HCT116 (cell line): ENCODE results near the gene RNF180. TPM values are rescaled to one million over a fixed set of nuclear protein-coding genes. Genes with fewer than 3 reads are reported as not detected.

ENCODE experiments used
- ATAC-seq: fragments of 200-7000 bp; cut with Tn5 transposase; 2 replicates; pipeline ENCODE4 v1.9.1; 2020; ENCODE audit warnings: mild to moderate bottlenecking, moderate library complexity
- BruUV-seq: library from RNA; stranded (reverse); fragments of 400-500 nt; replicated peaks from 2 replicates; lab custom pipeline; 2021; lab: Mats Ljungman, UMichigan
- CTCF ChIA-PET: fragments of 300-600 bp; sonication (Branson Sonifier 250); formaldehyde crosslinking; loops from one replicate; lab custom pipeline; 2021; ENCODE audit warnings: antibody characterized with exemption; lab: Charles Lee
- POLR2A ChIA-PET: fragments of 300-600, 350-600 bp; sonication (Branson Sonifier 250); formaldehyde crosslinking; loops from one replicate; lab custom pipeline; 2021; ENCODE audit warnings: antibody characterized with exemption; lab: Charles Lee
- RAD21 ChIA-PET, 2 experiments: fragments of 300-600 bp; sonication (Branson Sonifier 250); formaldehyde crosslinking; loops; one replicate each; lab custom pipeline; 2023; ENCODE audit warnings: low total read pairs in 2 of 2; ENCODE audit not compliant: uncharacterized antibody in 2 of 2, unreplicated experiment in 2 of 2, low non-redundant PET in 1 of 2; lab: Charles Lee
- DNase-seq: peaks from one replicate; pipeline ENCODE4 v3.0.0-alpha.2; 2010; ENCODE audit warnings: low read depth, low spot score
- H2AFZ ChIP-seq: fragments of 200-600 bp; shearing (Covaris generic), sonication (generic); 2 replicates; pipeline ENCODE4 v1.6.1; 2017; ENCODE audit warnings: low read depth, mixed run types, mixed read lengths, antibody characterized with exemption, low read length; ENCODE audit not compliant: poor library complexity, severe bottlenecking
- H3K27ac ChIP-seq: 2 replicates; pipeline ENCODE4 v1.5.1; 2012; ENCODE audit warnings: low read depth, low read length
- H3K27me3 ChIP-seq: fragments of 200-600 bp; sonication (generic); 2 replicates; pipeline ENCODE4 v1.6.1; 2016; ENCODE audit warnings: mixed run types, low read length, mixed read lengths; ENCODE audit not compliant: insufficient read depth
- H3K36me3 ChIP-seq, 2 experiments: fragments of 200-500 bp in 1 of 2; fragments of 200-600 bp in 1 of 2; sonication (Bioruptor generic) in 1 of 2; sonication (generic) in 1 of 2; 2 replicates each; pipeline versions ENCODE4 v1.5.1 to v1.6.1; 2014 to 2016; ENCODE audit warnings: low read length in 2 of 2, inconsistent platforms in 1 of 2, mixed read lengths in 1 of 2, mixed run types in 1 of 2; ENCODE audit not compliant: insufficient read depth in 2 of 2, control insufficient read depth in 1 of 2
- H3K4me1 ChIP-seq, 2 experiments: fragments of 200-600 bp in 1 of 2; sonication (generic) in 1 of 2; 2 replicates each; pipeline versions ENCODE4 v1.5.1 to v1.6.1; 2012 to 2017; ENCODE audit warnings: low read length in 2 of 2, inconsistent platforms in 1 of 2, mild to moderate bottlenecking in 1 of 2, mixed read lengths in 1 of 2, mixed run types in 1 of 2, moderate library complexity in 1 of 2; ENCODE audit not compliant: insufficient read depth in 2 of 2, control insufficient read depth in 1 of 2
- H3K4me2 ChIP-seq: fragments of 200-600 bp; sonication (generic); 2 replicates; pipeline ENCODE4 v1.6.1; 2017; ENCODE audit warnings: mixed run types, low read length, mixed read lengths
- H3K4me3 ChIP-seq, 2 experiments: fragments of 200-600 bp in 1 of 2; sonication (generic) in 1 of 2; replicated peaks in 1 of 2; 2 replicates each; pipeline ENCODE4 v1.5.1; 2011 to 2016; ENCODE audit warnings: low read length in 2 of 2, control low read depth in 1 of 2, low read depth in 1 of 2, mild to moderate bottlenecking in 1 of 2, mixed read lengths in 1 of 2, mixed run types in 1 of 2
- H3K79me2 ChIP-seq: fragments of 200-600 bp; sonication (generic); 2 replicates; pipeline ENCODE4 v1.6.1; 2017; ENCODE audit warnings: mild to moderate bottlenecking, mixed run types, low read length, moderate library complexity, mixed read lengths; ENCODE audit not compliant: insufficient read depth
- H3K9ac ChIP-seq: fragments of 200-600 bp; sonication (generic); 2 replicates; pipeline ENCODE4 v1.6.1; 2016; ENCODE audit warnings: low read length, mixed read lengths
- H3K9me2 ChIP-seq: fragments of 200-600 bp; sonication (generic), shearing (Covaris generic); 2 replicates; pipeline ENCODE4 v1.6.1; 2017; ENCODE audit warnings: mixed run types, mild to moderate bottlenecking, moderate library complexity; ENCODE audit not compliant: insufficient read depth
- H3K9me3 ChIP-seq, 2 experiments: fragments of 200-500 bp in 1 of 2; fragments of 200-600 bp in 1 of 2; sonication (Bioruptor generic) in 1 of 2; sonication (generic) in 1 of 2; 2 replicates each; pipeline ENCODE4 v1.6.1; 2014 to 2017; ENCODE audit warnings: low read length in 2 of 2, mixed read lengths in 2 of 2, inconsistent platforms in 1 of 2, low read depth in 1 of 2, mild to moderate bottlenecking in 1 of 2, mixed run types in 1 of 2, moderate library complexity in 1 of 2; ENCODE audit not compliant: control insufficient read depth in 1 of 2, insufficient read depth in 1 of 2
- H4K20me1 ChIP-seq: fragments of 200-600 bp; sonication (generic), shearing (Covaris generic); 2 replicates; pipeline ENCODE4 v1.6.1; 2017; ENCODE audit warnings: mixed run types, mild to moderate bottlenecking, moderate library complexity; ENCODE audit not compliant: insufficient read depth
- CBX3 ChIP-seq: IDR thresholded peaks from 2 replicates; pipeline ENCODE4 v1.6.1; 2012; ENCODE audit warnings: low read depth
- CEBPB ChIP-seq: IDR thresholded peaks from 2 replicates; pipeline ENCODE4 v1.6.1; 2012; ENCODE audit warnings: low read depth
- EGR1 ChIP-seq: IDR thresholded peaks from 2 replicates; pipeline ENCODE4 v1.6.1; 2012; ENCODE audit warnings: low read depth
- ELF1 ChIP-seq: IDR thresholded peaks from 2 replicates; pipeline ENCODE4 v1.6.1; 2012; ENCODE audit warnings: low read depth, borderline replicate concordance
- EZH2 ChIP-seq: fragments of 200-600 bp; sonication (generic); IDR thresholded peaks from 2 replicates; pipeline ENCODE4 v1.6.1; 2017; ENCODE audit warnings: antibody characterized with exemption, mixed run types
- FOSL1 ChIP-seq: IDR thresholded peaks from 2 replicates; pipeline ENCODE4 v1.6.1; 2012; ENCODE audit warnings: low read depth
- JUND ChIP-seq: IDR thresholded peaks from 2 replicates; pipeline ENCODE4 v1.6.1; 2012
- MAX ChIP-seq: IDR thresholded peaks from 2 replicates; pipeline ENCODE4 v1.6.1; 2012
- POLR2A ChIP-seq: IDR thresholded peaks from 2 replicates; pipeline ENCODE4 v1.7.0; 2011; ENCODE audit warnings: borderline replicate concordance; ENCODE audit not compliant: insufficient read depth, insufficient read length; ENCODE audit errors: extremely low read depth
- RAD21 ChIP-seq: IDR thresholded peaks from 2 replicates; pipeline ENCODE4 v1.6.1; 2012; ENCODE audit warnings: low read depth, mild to moderate bottlenecking
- SIN3A ChIP-seq: IDR thresholded peaks from 2 replicates; pipeline ENCODE4 v1.6.1; 2012; ENCODE audit warnings: low read depth
- SRF ChIP-seq: IDR thresholded peaks from 2 replicates; pipeline ENCODE4 v1.6.1; 2012; ENCODE audit warnings: low read depth
- TCF7L2 ChIP-seq: IDR thresholded peaks from 2 replicates; pipeline ENCODE4 v1.7.0; 2011; ENCODE audit warnings: borderline replicate concordance, inconsistent platforms; ENCODE audit not compliant: insufficient read depth, insufficient read length; ENCODE audit errors: extremely low read depth
- YY1 ChIP-seq: IDR thresholded peaks from 2 replicates; pipeline ENCODE4 v1.6.1; 2011; ENCODE audit warnings: low read length, low read depth, moderate library complexity, mild to moderate bottlenecking; ENCODE audit not compliant: insufficient replicate concordance; ENCODE audit errors: extremely low read depth
- ZFX ChIP-seq: fragments of 450-650 bp; IDR thresholded peaks from 2 replicates; pipeline ENCODE4 v1.6.1; 2017
- intact Hi-C: fragments of 100-400 bp; cut with micrococcal nuclease; formaldehyde crosslinking; loops from 2 replicates; pipeline ENCODE4 v1.10.0; 2022
- total RNA-seq: library from RNA; stranded (reverse); gene quantifications from one replicate; pipeline ENCODE4 v1.2.1, GENCODE V29; 2021; ENCODE audit not compliant: unreplicated experiment
- TF ChIP-seq, protein P1 (sequence below), 3 experiments: fragments of 200-600 bp in 1 of 3; sonication (generic) in 1 of 3; IDR thresholded peaks in 2 of 3; conservative IDR thresholded peaks in 1 of 3; 2 replicates each; pipeline ENCODE4 v1.5.1; 2012 to 2017; ENCODE audit warnings: low read depth in 2 of 3, low read length in 2 of 3, antibody characterized with exemption in 1 of 3, borderline replicate concordance in 1 of 3, control low read depth in 1 of 3, mild to moderate bottlenecking in 1 of 3, mixed read lengths in 1 of 3, mixed run types in 1 of 3, moderate library complexity in 1 of 3; ENCODE audit not compliant: insufficient read depth in 1 of 3
- TF ChIP-seq, protein P2 (sequence below): IDR thresholded peaks from 2 replicates; pipeline ENCODE4 v1.6.1; 2012; ENCODE audit warnings: low read depth
- TF ChIP-seq, protein P3 (sequence below): IDR thresholded peaks from 2 replicates; pipeline ENCODE4 v1.6.1; 2012

The RNF180 gene
- total RNA-seq, 1 experiment from 2014 or later: not detected

GRCh38 chr5:64161420-64161819 is 4.2 kb upstream of the RNF180 start:
- Histone ChIP-seq H3K4me2 (no peak overlapping the region), H3K9me2 (no peaks in the 10 kb centered on the region), H3K27me3 (no peaks in the 10 kb centered on the region), H3K27ac (no peak overlapping the region), H2AFZ (no peak overlapping the region), H3K4me1 (no peaks in the 10 kb centered on the region), H3K79me2 (no peaks in the 10 kb centered on the region), H3K9ac (no peak overlapping the region), H4K20me1 (no peaks in the 10 kb centered on the region), H3K36me3 (no peaks in the 10 kb centered on the region), H3K4me3 (no peak overlapping the region), H3K9me3 (peaks cover 0 to 5% of the 10 kb centered on the region in 2 experiments; a peak in 1 of 4 replicates)
- TF ChIP-seq MAX: no peak
- no peak for TF ChIP-seq CEBPB
- no peak for TF ChIP-seq SIN3A
- ChIA-PET POLR2A (no interaction called here), RAD21 (no interaction called here), CTCF (no interaction called here)
- BruUV-seq: no TSS peak
- intact Hi-C loops: no loop called here
- no peak for DNase-seq
- ATAC-seq: no peak

DNA sequence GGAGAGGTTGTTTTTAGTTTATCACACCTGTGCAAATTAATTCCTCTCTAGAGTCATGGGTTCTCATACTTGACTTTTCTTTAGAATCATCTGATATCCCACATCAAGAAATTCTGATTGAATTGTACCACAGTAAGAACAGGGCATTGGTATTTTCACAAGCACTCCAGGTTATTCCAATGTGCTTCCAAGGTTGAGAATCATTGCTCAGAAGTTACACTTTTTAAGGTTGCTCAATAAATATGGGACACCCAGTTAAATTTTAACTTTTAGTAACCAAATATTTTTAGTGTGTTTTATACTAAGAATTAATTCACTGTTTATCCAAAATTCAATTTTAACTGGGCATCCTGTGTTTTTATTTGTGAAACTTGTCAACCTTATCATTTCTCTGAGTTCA is 2.5 kb upstream of the RNF180 start:
- no peaks in the 10 kb centered on the region for H3K36me3 ChIP-seq
- H3K4me1 ChIP-seq: no peaks in the 10 kb centered on the region
- no peak overlapping the region for H3K9ac ChIP-seq
- no peak overlapping the region for H3K27ac ChIP-seq
- H3K4me2 ChIP-seq: no peak overlapping the region
- H2AFZ ChIP-seq: no peak overlapping the region
- H3K4me3 ChIP-seq: no peak overlapping the region
- POLR2A ChIA-PET: no interaction called here
- H3K79me2 ChIP-seq: no peaks in the 10 kb centered on the region
- ATAC-seq: no peak
- no peaks in the 10 kb centered on the region for H3K27me3 ChIP-seq
- CTCF ChIA-PET: no interaction called here
- RAD21 ChIA-PET: no interaction called here
- intact Hi-C loops: no loop called here
- H4K20me1 ChIP-seq: no peaks in the 10 kb centered on the region
- no peak for DNase-seq
- 0 out of 4 replicates have a peak, but pooled peaks cover 0 to 2% of the 10 kb centered on the region in 2 experiments for H3K9me3 ChIP-seq
- H3K9me2 ChIP-seq: no peaks in the 10 kb centered on the region
- BruUV-seq: no TSS peak
- TF ChIP-seq, protein P1, sequence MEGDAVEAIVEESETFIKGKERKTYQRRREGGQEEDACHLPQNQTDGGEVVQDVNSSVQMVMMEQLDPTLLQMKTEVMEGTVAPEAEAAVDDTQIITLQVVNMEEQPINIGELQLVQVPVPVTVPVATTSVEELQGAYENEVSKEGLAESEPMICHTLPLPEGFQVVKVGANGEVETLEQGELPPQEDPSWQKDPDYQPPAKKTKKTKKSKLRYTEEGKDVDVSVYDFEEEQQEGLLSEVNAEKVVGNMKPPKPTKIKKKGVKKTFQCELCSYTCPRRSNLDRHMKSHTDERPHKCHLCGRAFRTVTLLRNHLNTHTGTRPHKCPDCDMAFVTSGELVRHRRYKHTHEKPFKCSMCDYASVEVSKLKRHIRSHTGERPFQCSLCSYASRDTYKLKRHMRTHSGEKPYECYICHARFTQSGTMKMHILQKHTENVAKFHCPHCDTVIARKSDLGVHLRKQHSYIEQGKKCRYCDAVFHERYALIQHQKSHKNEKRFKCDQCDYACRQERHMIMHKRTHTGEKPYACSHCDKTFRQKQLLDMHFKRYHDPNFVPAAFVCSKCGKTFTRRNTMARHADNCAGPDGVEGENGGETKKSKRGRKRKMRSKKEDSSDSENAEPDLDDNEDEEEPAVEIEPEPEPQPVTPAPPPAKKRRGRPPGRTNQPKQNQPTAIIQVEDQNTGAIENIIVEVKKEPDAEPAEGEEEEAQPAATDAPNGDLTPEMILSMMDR (IDR thresholded peaks at IDR 0.05 in 2 of 3, conservative IDR thresholded peaks at IDR 0.05 in 1 of 3; ENCODE audit: borderline replicate concordance in 1 of 3, insufficient read depth in 1 of 3, low read depth in 2 of 3, low read length in 2 of 3): no peak
- TF ChIP-seq POLR2A: no peak
- no peak for TF ChIP-seq RAD21
- TF ChIP-seq JUND: no peak
- no peak for TF ChIP-seq ZFX
- no peak for TF ChIP-seq TCF7L2
- no peak for TF ChIP-seq YY1
- TF ChIP-seq, protein P2, sequence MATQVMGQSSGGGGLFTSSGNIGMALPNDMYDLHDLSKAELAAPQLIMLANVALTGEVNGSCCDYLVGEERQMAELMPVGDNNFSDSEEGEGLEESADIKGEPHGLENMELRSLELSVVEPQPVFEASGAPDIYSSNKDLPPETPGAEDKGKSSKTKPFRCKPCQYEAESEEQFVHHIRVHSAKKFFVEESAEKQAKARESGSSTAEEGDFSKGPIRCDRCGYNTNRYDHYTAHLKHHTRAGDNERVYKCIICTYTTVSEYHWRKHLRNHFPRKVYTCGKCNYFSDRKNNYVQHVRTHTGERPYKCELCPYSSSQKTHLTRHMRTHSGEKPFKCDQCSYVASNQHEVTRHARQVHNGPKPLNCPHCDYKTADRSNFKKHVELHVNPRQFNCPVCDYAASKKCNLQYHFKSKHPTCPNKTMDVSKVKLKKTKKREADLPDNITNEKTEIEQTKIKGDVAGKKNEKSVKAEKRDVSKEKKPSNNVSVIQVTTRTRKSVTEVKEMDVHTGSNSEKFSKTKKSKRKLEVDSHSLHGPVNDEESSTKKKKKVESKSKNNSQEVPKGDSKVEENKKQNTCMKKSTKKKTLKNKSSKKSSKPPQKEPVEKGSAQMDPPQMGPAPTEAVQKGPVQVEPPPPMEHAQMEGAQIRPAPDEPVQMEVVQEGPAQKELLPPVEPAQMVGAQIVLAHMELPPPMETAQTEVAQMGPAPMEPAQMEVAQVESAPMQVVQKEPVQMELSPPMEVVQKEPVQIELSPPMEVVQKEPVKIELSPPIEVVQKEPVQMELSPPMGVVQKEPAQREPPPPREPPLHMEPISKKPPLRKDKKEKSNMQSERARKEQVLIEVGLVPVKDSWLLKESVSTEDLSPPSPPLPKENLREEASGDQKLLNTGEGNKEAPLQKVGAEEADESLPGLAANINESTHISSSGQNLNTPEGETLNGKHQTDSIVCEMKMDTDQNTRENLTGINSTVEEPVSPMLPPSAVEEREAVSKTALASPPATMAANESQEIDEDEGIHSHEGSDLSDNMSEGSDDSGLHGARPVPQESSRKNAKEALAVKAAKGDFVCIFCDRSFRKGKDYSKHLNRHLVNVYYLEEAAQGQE: no peak
- TF ChIP-seq FOSL1: no peak
- TF ChIP-seq, protein P3, sequence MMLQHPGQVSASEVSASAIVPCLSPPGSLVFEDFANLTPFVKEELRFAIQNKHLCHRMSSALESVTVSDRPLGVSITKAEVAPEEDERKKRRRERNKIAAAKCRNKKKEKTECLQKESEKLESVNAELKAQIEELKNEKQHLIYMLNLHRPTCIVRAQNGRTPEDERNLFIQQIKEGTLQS: no peak
- no peak for TF ChIP-seq EGR1
- no peak for TF ChIP-seq CBX3
- TF ChIP-seq SRF: no peak
- TF ChIP-seq ELF1: no peak
- TF ChIP-seq EZH2: no peak
